Cardiac muscle cell (in vitro differentiated cells and primary cell): ENCODE results near the gene ADPRM. TPM values are rescaled to one million over a fixed set of nuclear protein-coding genes. Genes with fewer than 3 reads are reported as not detected.

Experiments
- DNase-seq, 2 donors: peaks; one replicate each; pipeline versions ENCODE4 v3.0.0 to v3.0.0-alpha.2; 2010 to 2017; ENCODE audit warnings: low read depth in 1 of 2, low spot score in 1 of 2
- H3K27ac ChIP-seq: fragments of 200-600 bp; sonication (generic); 2 replicates; pipeline ENCODE4 v1.5.1; 2016
- H3K27me3 ChIP-seq: fragments of 200-600 bp; sonication (generic); 2 replicates; pipeline ENCODE4 v1.6.0; 2016; ENCODE audit warnings: control low read depth
- H3K36me3 ChIP-seq: fragments of 200-600 bp; sonication (generic); 2 replicates; pipeline ENCODE4 v1.5.1; 2016; ENCODE audit warnings: control low read depth
- H3K4me1 ChIP-seq: fragments of 200-600 bp; sonication (generic); 2 replicates; pipeline ENCODE4 v1.8.1; 2017; ENCODE audit warnings: low read depth, mild to moderate bottlenecking, mixed run types
- H3K4me3 ChIP-seq: fragments of 200-600 bp; sonication (generic); 2 replicates; pipeline ENCODE4 v1.5.1; 2016; ENCODE audit warnings: mild to moderate bottlenecking
- H3K9me3 ChIP-seq: fragments of 200-600 bp; sonication (generic); 2 replicates; pipeline ENCODE4 v1.5.1; 2017; ENCODE audit warnings: low read depth, mild to moderate bottlenecking, control low read depth
- CTCF ChIP-seq: IDR thresholded peaks from 2 replicates; pipeline ENCODE4 v1.5.1; 2012; ENCODE audit warnings: low read depth, mild to moderate bottlenecking, low read length
- polyA plus RNA-seq: library from polyadenylated mRNA; unstranded; fragments of >200 nt; fragmentation: Nextera tagmentation; extraction: Ambion mirVana; gene quantifications from 2 replicates; pipeline ENCODE4 v1.2.1, GENCODE V29; 2016
- total RNA-seq: library from RNA; depleted of rRNA; stranded (reverse); fragments of >200 nt; gene quantifications from 2 replicates; pipeline ENCODE4 v1.2.3, GENCODE V29; 2016

The ADPRM gene
- total and polyA plus RNA-seq, 2 experiments from 2014 or later: 7.3 to 7.4 TPM

GRCh38 chr17:10743316-10744009, 46.1 kb downstream of the ADPRM start:
- TF ChIP-seq CTCF: no peak
- H3K9me3 ChIP-seq: no peaks in the 10 kb centered on the region
- DNase-seq: peak in 1 of 2 donors; percentile 59
- peaks cover 21% of the 10 kb centered on the region for H3K4me1 ChIP-seq
- no peak overlapping the region for H3K4me3 ChIP-seq
- H3K27me3 ChIP-seq: no peaks in the 10 kb centered on the region
- no peaks in the 10 kb centered on the region for H3K36me3 ChIP-seq
- H3K27ac ChIP-seq: no peak overlapping the region

- no peaks in the 10 kb centered on the region for H3K9me3 ChIP-seq
- no peak for TF ChIP-seq CTCF
- H3K27ac ChIP-seq: no peak overlapping the region
- no peaks in the 10 kb centered on the region for H3K27me3 ChIP-seq
- no peaks in the 10 kb centered on the region for H3K36me3 ChIP-seq
- H3K4me3 ChIP-seq: no peak overlapping the region
- DNase-seq: no peak
- H3K4me1 ChIP-seq: peaks cover 23% of the 10 kb centered on the region
Observed at GRCh38 chr17:10744501-10745000, 47.2 kb downstream of the ADPRM start.

GRCh38 chr17:10745231-10745630, 47.8 kb downstream of the ADPRM start:
- no peak overlapping the region for H3K4me3 ChIP-seq
- no peak for TF ChIP-seq CTCF
- H3K4me1 ChIP-seq: peaks cover 22% of the 10 kb centered on the region
- no peaks in the 10 kb centered on the region for H3K27me3 ChIP-seq
- peak in 1 of 2 donors; percentile 25 for DNase-seq
- no peaks in the 10 kb centered on the region for H3K36me3 ChIP-seq
- H3K27ac ChIP-seq: no peak overlapping the region
- no peaks in the 10 kb centered on the region for H3K9me3 ChIP-seq

GRCh38 chr17:10748531-10749181, 51.3 kb downstream of the ADPRM start:
- no peak for TF ChIP-seq CTCF
- Histone ChIP-seq H3K36me3 (no peaks in the 10 kb centered on the region), H3K27me3 (no peaks in the 10 kb centered on the region), H3K4me3 (no peak overlapping the region), H3K4me1 (peaks cover 22% of the 10 kb centered on the region), H3K27ac (no peak overlapping the region), H3K9me3 (no peaks in the 10 kb centered on the region)
- peak in 1 of 2 donors; percentile 28 for DNase-seq

- TF ChIP-seq CTCF: no peak
- Histone ChIP-seq H3K27ac (no peak overlapping the region), H3K27me3 (no peaks in the 10 kb centered on the region), H3K9me3 (no peaks in the 10 kb centered on the region), H3K4me1 (peaks cover 13% of the 10 kb centered on the region), H3K4me3 (no peak overlapping the region), H3K36me3 (no peaks in the 10 kb centered on the region)
- no peak for DNase-seq
Observed at GRCh38 chr17:10750210-10750609, 52.8 kb downstream of the ADPRM start.
